Activated CD4-positive, alpha-beta T cell treated with anti-CD3 and anti-CD28 coated beads, Interleukin-2, amount 50 U/mL, for 16 hours (primary cell): ENCODE results near the gene ZSCAN20.
"Not testable (repeated sequence)": the region's sequence is repeated elsewhere in the genome, so short reads cannot be mapped to it uniquely, and the experiment has no call there.

Source experiments
- DNase-seq: peaks from one replicate; pipeline ENCODE4 v3.0.0-alpha.2; 2020

The ZSCAN20 gene

GRCh38 chr1:33497410-33497809 is 25.0 kb downstream of the ZSCAN20 start:
- DNase-seq, result no peak

GRCh38 chr1:33500547-33500946 is 28.1 kb downstream of the ZSCAN20 start:
- DNase-seq, result no peak

GRCh38 chr1:33501309-33501708 is 28.9 kb downstream of the ZSCAN20 start:
- DNase-seq, result no peak

- DNase-seq, result no peak
These were observed 29.3 kb downstream of the ZSCAN20 start for GRCh38 chr1:33501774-33502173.

- DNase-seq, result no peak
These were observed 30.3 kb downstream of the ZSCAN20 start for GRCh38 chr1:33502726-33503125.

- no peak for DNase-seq
These were observed 31.1 kb downstream of the ZSCAN20 start for GRCh38 chr1:33503506-33503905.

- no peak for DNase-seq
These were observed 35.2 kb downstream of the ZSCAN20 start for GRCh38 chr1:33507661-33508060.

- DNase-seq, result no peak
These were observed 35.7 kb downstream of the ZSCAN20 start for GRCh38 chr1:33508151-33508550.

GRCh38 chr1:33509276-33509675 is 36.8 kb downstream of the ZSCAN20 start:
- DNase-seq, result not testable (repeated sequence)

- DNase-seq, result no peak
These were observed 40.0 kb downstream of the ZSCAN20 start for GRCh38 chr1:33512226-33513011.

- no peak for DNase-seq
These were observed 42.7 kb downstream of the ZSCAN20 start for GRCh38 chr1:33515112-33515511.

GRCh38 chr1:33515607-33516006 is 43.2 kb downstream of the ZSCAN20 start:
- no peak for DNase-seq

- no peak for DNase-seq
These were observed 44.0 kb downstream of the ZSCAN20 start for GRCh38 chr1:33516428-33516827.

- no peak for DNase-seq
These were observed 44.6 kb downstream of the ZSCAN20 start for GRCh38 chr1:33516891-33517567.

GRCh38 chr1:33517596-33518250 is 45.3 kb downstream of the ZSCAN20 start:
- DNase-seq, result no peak

- no peak for DNase-seq
These were observed 46.9 kb downstream of the ZSCAN20 start for GRCh38 chr1:33519240-33519884.

GRCh38 chr1:33524586-33524985 is 52.1 kb downstream of the ZSCAN20 start:
- no peak for DNase-seq

- no peak for DNase-seq
These were observed 55.5 kb downstream of the ZSCAN20 start for GRCh38 chr1:33527934-33528333.

- DNase-seq, result no peak
These were observed 57.5 kb downstream of the ZSCAN20 start for GRCh38 chr1:33529957-33530356.

GRCh38 chr1:33532250-33532649 is 59.8 kb downstream of the ZSCAN20 start:
- DNase-seq, result no peak

GRCh38 chr1:33532936-33533335 is 60.5 kb downstream of the ZSCAN20 start:
- DNase-seq, result no peak

GRCh38 chr1:33535334-33535733 is 62.9 kb downstream of the ZSCAN20 start:
- no peak for DNase-seq

- no peak for DNase-seq
These were observed 65.4 kb downstream of the ZSCAN20 start for GRCh38 chr1:33537885-33538284.
